GM23338 (cell line): ENCODE measurements around the gene CRYBG1.

Experiments used
- CREB1 ChIP-seq: fragments of 250-450 bp; sonication (Bioruptor Pico); IDR thresholded peaks from 2 replicates; pipeline ENCODE4 v1.5.0; 2020; ENCODE audit warnings: low read depth, mild to moderate bottlenecking, moderate library complexity
- ETS1 ChIP-seq: IDR thresholded peaks from 2 replicates; pipeline ENCODE4 v1.6.1; 2016; ENCODE audit warnings: antibody characterized with exemption
- EZH2 ChIP-seq: fragments of 200-600 bp; sonication (generic); IDR thresholded peaks from one replicate; pipeline ENCODE4 v1.8.0; 2017; ENCODE audit warnings: antibody characterized with exemption, mild to moderate bottlenecking, low read depth; ENCODE audit not compliant: unreplicated experiment
- EZH2phosphoT487 ChIP-seq: fragments of 200-600 bp; sonication (generic); IDR thresholded peaks from one replicate; pipeline ENCODE4 v1.8.1; 2018; ENCODE audit warnings: antibody characterized with exemption; ENCODE audit not compliant: unreplicated experiment
- JUNB ChIP-seq: IDR thresholded peaks from one replicate; pipeline ENCODE4 v1.6.1; 2016; ENCODE audit warnings: antibody characterized with exemption; ENCODE audit not compliant: unreplicated experiment
- NANOG ChIP-seq: IDR thresholded peaks from 2 replicates; pipeline ENCODE4 v1.6.1; 2016; ENCODE audit warnings: antibody characterized with exemption, borderline replicate concordance
- POLR2AphosphoS5 ChIP-seq: IDR thresholded peaks from 2 replicates; pipeline ENCODE4 v1.6.1; 2016; ENCODE audit warnings: antibody characterized with exemption, low read depth
- STAT1 ChIP-seq: IDR thresholded peaks from one replicate; pipeline ENCODE4 v1.6.1; 2016; ENCODE audit warnings: antibody characterized with exemption; ENCODE audit not compliant: unreplicated experiment
- ZNF114 ChIP-seq: fragments of 250-450 bp; sonication (Bioruptor Pico); IDR thresholded peaks from 2 replicates; pipeline ENCODE4 v1.5.0; 2020; ENCODE audit warnings: mild to moderate bottlenecking, moderate library complexity
- ZNF331 ChIP-seq: fragments of 250-450 bp; sonication (Bioruptor Pico); IDR thresholded peaks from 2 replicates; pipeline ENCODE4 v1.5.0; 2020; ENCODE audit warnings: low read depth, mild to moderate bottlenecking, moderate library complexity
- TF ChIP-seq, protein P1 (sequence below), 2 experiments: fragments of 200-600 bp in 1 of 2; sonication (generic) in 1 of 2; conservative IDR thresholded peaks; 2 replicates each; pipeline versions ENCODE4 v1.5.1 to v1.6.1; 2016 to 2017; ENCODE audit warnings: antibody characterized with exemption in 2 of 2, low read depth in 2 of 2, mild to moderate bottlenecking in 2 of 2, moderate library complexity in 1 of 2
- TF ChIP-seq, protein P2 (sequence below): IDR thresholded peaks from one replicate; pipeline ENCODE4 v1.6.1; 2018; ENCODE audit warnings: antibody characterized with exemption; ENCODE audit not compliant: unreplicated experiment

DNA sequence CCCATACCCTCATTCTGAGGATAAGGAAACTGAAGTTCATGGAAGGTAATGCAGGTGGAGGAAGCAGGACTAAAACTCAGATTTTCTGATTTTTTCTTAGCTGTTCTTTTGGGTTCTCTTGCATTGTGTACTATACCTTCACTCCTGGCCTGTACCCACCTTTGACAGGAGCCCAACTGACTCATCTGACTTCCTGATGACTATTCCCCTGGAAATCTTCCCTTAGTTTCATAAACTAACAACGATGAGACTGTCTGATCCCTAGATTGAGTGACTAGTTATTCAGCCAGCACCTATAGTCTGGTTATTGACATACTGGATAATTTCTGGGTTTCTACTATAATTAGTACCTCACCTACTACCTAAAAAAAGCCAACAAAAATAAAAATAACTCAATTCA lies 10.1 kb downstream of the CRYBG1 start:
- no peak for TF ChIP-seq EZH2
- no peak for TF ChIP-seq POLR2AphosphoS5
- TF ChIP-seq, protein P1, sequence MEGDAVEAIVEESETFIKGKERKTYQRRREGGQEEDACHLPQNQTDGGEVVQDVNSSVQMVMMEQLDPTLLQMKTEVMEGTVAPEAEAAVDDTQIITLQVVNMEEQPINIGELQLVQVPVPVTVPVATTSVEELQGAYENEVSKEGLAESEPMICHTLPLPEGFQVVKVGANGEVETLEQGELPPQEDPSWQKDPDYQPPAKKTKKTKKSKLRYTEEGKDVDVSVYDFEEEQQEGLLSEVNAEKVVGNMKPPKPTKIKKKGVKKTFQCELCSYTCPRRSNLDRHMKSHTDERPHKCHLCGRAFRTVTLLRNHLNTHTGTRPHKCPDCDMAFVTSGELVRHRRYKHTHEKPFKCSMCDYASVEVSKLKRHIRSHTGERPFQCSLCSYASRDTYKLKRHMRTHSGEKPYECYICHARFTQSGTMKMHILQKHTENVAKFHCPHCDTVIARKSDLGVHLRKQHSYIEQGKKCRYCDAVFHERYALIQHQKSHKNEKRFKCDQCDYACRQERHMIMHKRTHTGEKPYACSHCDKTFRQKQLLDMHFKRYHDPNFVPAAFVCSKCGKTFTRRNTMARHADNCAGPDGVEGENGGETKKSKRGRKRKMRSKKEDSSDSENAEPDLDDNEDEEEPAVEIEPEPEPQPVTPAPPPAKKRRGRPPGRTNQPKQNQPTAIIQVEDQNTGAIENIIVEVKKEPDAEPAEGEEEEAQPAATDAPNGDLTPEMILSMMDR (conservative IDR thresholded peaks at IDR 0.05; ENCODE audit: low read depth in 2 of 2), result no peak
- TF ChIP-seq, protein P2, sequence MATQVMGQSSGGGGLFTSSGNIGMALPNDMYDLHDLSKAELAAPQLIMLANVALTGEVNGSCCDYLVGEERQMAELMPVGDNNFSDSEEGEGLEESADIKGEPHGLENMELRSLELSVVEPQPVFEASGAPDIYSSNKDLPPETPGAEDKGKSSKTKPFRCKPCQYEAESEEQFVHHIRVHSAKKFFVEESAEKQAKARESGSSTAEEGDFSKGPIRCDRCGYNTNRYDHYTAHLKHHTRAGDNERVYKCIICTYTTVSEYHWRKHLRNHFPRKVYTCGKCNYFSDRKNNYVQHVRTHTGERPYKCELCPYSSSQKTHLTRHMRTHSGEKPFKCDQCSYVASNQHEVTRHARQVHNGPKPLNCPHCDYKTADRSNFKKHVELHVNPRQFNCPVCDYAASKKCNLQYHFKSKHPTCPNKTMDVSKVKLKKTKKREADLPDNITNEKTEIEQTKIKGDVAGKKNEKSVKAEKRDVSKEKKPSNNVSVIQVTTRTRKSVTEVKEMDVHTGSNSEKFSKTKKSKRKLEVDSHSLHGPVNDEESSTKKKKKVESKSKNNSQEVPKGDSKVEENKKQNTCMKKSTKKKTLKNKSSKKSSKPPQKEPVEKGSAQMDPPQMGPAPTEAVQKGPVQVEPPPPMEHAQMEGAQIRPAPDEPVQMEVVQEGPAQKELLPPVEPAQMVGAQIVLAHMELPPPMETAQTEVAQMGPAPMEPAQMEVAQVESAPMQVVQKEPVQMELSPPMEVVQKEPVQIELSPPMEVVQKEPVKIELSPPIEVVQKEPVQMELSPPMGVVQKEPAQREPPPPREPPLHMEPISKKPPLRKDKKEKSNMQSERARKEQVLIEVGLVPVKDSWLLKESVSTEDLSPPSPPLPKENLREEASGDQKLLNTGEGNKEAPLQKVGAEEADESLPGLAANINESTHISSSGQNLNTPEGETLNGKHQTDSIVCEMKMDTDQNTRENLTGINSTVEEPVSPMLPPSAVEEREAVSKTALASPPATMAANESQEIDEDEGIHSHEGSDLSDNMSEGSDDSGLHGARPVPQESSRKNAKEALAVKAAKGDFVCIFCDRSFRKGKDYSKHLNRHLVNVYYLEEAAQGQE, result no peak
- TF ChIP-seq JUNB, result no peak
- TF ChIP-seq CREB1, result no peak
- TF ChIP-seq EZH2phosphoT487, result no peak
- no peak for TF ChIP-seq ZNF331 (CRISPR knock-in tag)
- no peak for TF ChIP-seq STAT1
- TF ChIP-seq ETS1, result no peak
- no peak for TF ChIP-seq NANOG
- no peak for TF ChIP-seq ZNF114 (CRISPR knock-in tag)
